HepG2 (cell line): Measurements from ENCODE around the gene ADAMTS18. TPM values are rescaled to one million over a fixed set of nuclear protein-coding genes. Genes with fewer than 3 reads are reported as not detected.

ENCODE experiments used
- ELF3 ChIP-seq: IDR thresholded peaks from 2 replicates; pipeline ENCODE4 v1.6.1; 2016; ENCODE audit warnings: missing genetic modification reagents, missing compliant biosample characterization
- ELF4 ChIP-seq: sonication (generic); formaldehyde crosslinking; IDR thresholded peaks from 2 replicates; pipeline ENCODE4 v1.5.0; 2020; ENCODE audit warnings: missing genetic modification reagents, mild to moderate bottlenecking, moderate library complexity, borderline replicate concordance
- FOXK2 ChIP-seq: fragments of 450-650 bp; IDR thresholded peaks from 2 replicates; pipeline ENCODE4 v1.6.1; 2016
- KDM6A ChIP-seq: IDR thresholded peaks from 2 replicates; pipeline ENCODE4 v1.6.1; 2016; ENCODE audit warnings: low read depth
- POGZ ChIP-seq: sonication (generic); formaldehyde crosslinking; IDR thresholded peaks from 2 replicates; pipeline ENCODE4 v1.4.0; 2020; ENCODE audit warnings: mild to moderate bottlenecking, missing genetic modification reagents
- SMAD9 ChIP-seq: sonication (generic); formaldehyde crosslinking; IDR thresholded peaks from 2 replicates; pipeline ENCODE4 v1.5.1; 2020; ENCODE audit warnings: mild to moderate bottlenecking, missing genetic modification reagents
- SOX13 ChIP-seq, 3 experiments: fragments of 450-650 bp in 1 of 3; sonication (generic) in 1 of 3; formaldehyde crosslinking in 1 of 3; IDR thresholded peaks in 2 of 3; conservative IDR thresholded peaks in 1 of 3; 2 replicates each; pipeline versions ENCODE4 v1.5.0 to v1.6.1; 2016 to 2020; ENCODE audit warnings: antibody characterized with exemption in 1 of 3, mild to moderate bottlenecking in 1 of 3, missing compliant biosample characterization in 1 of 3, missing genetic modification reagents in 1 of 3, moderate library complexity in 1 of 3
- SOX5 ChIP-seq: IDR thresholded peaks from 2 replicates; pipeline ENCODE4 v1.6.1; 2016; ENCODE audit warnings: borderline replicate concordance
- TFDP2 ChIP-seq: sonication (generic); formaldehyde crosslinking; IDR thresholded peaks from 2 replicates; pipeline ENCODE4 v1.4.0; 2020; ENCODE audit warnings: missing genetic modification reagents
- ZBTB40 ChIP-seq, 2 experiments: fragments of 450-650 bp in 1 of 2; sonication (generic) in 1 of 2; formaldehyde crosslinking in 1 of 2; IDR thresholded peaks; 2 replicates each; pipeline versions ENCODE4 v1.6.1 to v1.8.0; 2016 to 2022; ENCODE audit warnings: antibody characterized with exemption in 1 of 2, mild to moderate bottlenecking in 1 of 2, missing genetic modification reagents in 1 of 2
- ZFP82 ChIP-seq: sonication (generic); formaldehyde crosslinking; IDR thresholded peaks from 2 replicates; pipeline ENCODE4 v1.5.1; 2020; ENCODE audit warnings: mild to moderate bottlenecking, missing genetic modification reagents, borderline replicate concordance
- ZNF510 ChIP-seq: sonication (generic); formaldehyde crosslinking; IDR thresholded peaks from 2 replicates; pipeline ENCODE4 v1.4.0; 2020; ENCODE audit warnings: low read depth, mild to moderate bottlenecking, missing genetic modification reagents
- ZNF768 ChIP-seq: sonication (generic); formaldehyde crosslinking; IDR thresholded peaks from 2 replicates; pipeline ENCODE4 v1.4.0; 2020; ENCODE audit warnings: missing genetic modification reagents
- polyA plus RNA-seq, 8 experiments: library from polyadenylated mRNA; depleted of rRNA in 3 of 8; stranded (reverse) in 7 of 8; unstranded in 1 of 8; fragments of >200 nt; fragmentation: Illumina TruSeq in 4 of 8; extraction: Trizol in 4 of 8; gene quantifications; 2 replicates each; pipeline versions ENCODE4 v1.2.1 to v1.2.3, GENCODE V29; 2011 to 2016; ENCODE audit warnings: low read depth in 4 of 8, missing spikeins in 1 of 8, mixed read lengths in 1 of 8; ENCODE audit not compliant: insufficient read depth in 1 of 8
- total RNA-seq, 5 experiments: library from RNA; depleted of rRNA; stranded (reverse); fragments of >200 nt; fragmentation: Illumina TruSeq; extraction: Trizol; gene quantifications; 2 replicates each; pipeline ENCODE4 v1.2.3, GENCODE V29; 2016; ENCODE audit warnings: low read depth in 1 of 5
- TF ChIP-seq, protein P1 (sequence below), 2 experiments: IDR thresholded peaks; 2 replicates each; pipeline ENCODE4 v1.6.1; 2011 to 2012; ENCODE audit warnings: low read length in 2 of 2, borderline replicate concordance in 1 of 2, low read depth in 1 of 2, mild to moderate bottlenecking in 1 of 2, moderate library complexity in 1 of 2
- TF ChIP-seq, protein P2 (sequence below): IDR thresholded peaks from 2 replicates; pipeline ENCODE4 v1.6.1; 2016; ENCODE audit warnings: missing genetic modification reagents, missing compliant biosample characterization

ADAMTS18 gene
- total and polyA plus RNA-seq, 2 of the 13 experiments (the other 11 are each of a cell fraction or from before 2014, with no cell fraction given): 0.01 TPM; not detected in 1

DNA sequence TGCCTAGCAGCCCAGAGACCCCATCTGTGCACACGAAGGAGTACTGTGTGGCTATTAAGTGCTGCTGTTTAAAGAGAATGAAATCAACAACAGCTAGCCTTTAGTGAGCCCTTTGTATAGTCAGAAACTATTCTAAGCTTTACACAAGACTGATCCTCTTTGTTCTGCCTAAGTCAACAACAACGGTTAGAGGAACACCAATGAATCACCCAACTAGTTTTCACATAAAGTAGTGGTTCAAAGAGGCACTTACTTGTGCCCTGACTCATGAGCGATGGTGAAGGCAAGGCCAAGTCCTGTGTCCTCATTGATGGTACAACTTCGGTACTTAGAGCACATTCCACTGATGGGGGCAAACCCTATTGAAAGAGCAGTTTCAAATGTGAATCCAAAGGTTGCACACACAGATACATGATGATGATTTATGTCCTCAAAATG lies 75.8 kb downstream of the ADAMTS18 start (continued):
- no peak for TF ChIP-seq ZBTB40 (IDR thresholded peaks at IDR 0.05)
- TF ChIP-seq ZBTB40 (CRISPR knock-in tag; IDR thresholded peaks at IDR 0.05): peak; percentile 68; the same call in 1 of the 2 replicates
- no peak for TF ChIP-seq ZNF510 (CRISPR knock-in tag)
- TF ChIP-seq ZFP82: peak; percentile 23; the same call in 1 of the 2 replicates
- no peak for TF ChIP-seq ELF4 (CRISPR knock-in tag)
- TF ChIP-seq FOXK2: no peak
- TF ChIP-seq ELF3 (CRISPR knock-in tag): peak; percentile 72; the same call in 1 of the 2 replicates
- TF ChIP-seq KDM6A (CRISPR knock-in tag): peak; percentile 28; the same call in 1 of the 2 replicates
- TF ChIP-seq ZNF768 (CRISPR knock-in tag): no peak; the same call in 1 of the 2 replicates
- TF ChIP-seq SOX13 (IDR thresholded peaks at IDR 0.05): peak; percentile 90
- peak in 1 of 2 experiments; percentile 98; a peak in 2 of 4 replicates for TF ChIP-seq SOX13 (CRISPR knock-in tag; conservative IDR thresholded peaks at IDR 0.05 in 1 of 2, IDR thresholded peaks at IDR 0.05 in 1 of 2)
- no peak for TF ChIP-seq SMAD9 (CRISPR knock-in tag)
- TF ChIP-seq SOX5 (CRISPR knock-in tag): peak; percentile 98
- TF ChIP-seq, protein P1, sequence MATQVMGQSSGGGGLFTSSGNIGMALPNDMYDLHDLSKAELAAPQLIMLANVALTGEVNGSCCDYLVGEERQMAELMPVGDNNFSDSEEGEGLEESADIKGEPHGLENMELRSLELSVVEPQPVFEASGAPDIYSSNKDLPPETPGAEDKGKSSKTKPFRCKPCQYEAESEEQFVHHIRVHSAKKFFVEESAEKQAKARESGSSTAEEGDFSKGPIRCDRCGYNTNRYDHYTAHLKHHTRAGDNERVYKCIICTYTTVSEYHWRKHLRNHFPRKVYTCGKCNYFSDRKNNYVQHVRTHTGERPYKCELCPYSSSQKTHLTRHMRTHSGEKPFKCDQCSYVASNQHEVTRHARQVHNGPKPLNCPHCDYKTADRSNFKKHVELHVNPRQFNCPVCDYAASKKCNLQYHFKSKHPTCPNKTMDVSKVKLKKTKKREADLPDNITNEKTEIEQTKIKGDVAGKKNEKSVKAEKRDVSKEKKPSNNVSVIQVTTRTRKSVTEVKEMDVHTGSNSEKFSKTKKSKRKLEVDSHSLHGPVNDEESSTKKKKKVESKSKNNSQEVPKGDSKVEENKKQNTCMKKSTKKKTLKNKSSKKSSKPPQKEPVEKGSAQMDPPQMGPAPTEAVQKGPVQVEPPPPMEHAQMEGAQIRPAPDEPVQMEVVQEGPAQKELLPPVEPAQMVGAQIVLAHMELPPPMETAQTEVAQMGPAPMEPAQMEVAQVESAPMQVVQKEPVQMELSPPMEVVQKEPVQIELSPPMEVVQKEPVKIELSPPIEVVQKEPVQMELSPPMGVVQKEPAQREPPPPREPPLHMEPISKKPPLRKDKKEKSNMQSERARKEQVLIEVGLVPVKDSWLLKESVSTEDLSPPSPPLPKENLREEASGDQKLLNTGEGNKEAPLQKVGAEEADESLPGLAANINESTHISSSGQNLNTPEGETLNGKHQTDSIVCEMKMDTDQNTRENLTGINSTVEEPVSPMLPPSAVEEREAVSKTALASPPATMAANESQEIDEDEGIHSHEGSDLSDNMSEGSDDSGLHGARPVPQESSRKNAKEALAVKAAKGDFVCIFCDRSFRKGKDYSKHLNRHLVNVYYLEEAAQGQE (IDR thresholded peaks at IDR 0.05; ENCODE audit: borderline replicate concordance in 1 of 2, low read depth in 1 of 2, low read length in 2 of 2): peak in 1 of 2 experiments; percentile 49; a peak in 1 of 4 replicates
- no peak for TF ChIP-seq POGZ
- no peak for TF ChIP-seq TFDP2
- TF ChIP-seq, protein P2, sequence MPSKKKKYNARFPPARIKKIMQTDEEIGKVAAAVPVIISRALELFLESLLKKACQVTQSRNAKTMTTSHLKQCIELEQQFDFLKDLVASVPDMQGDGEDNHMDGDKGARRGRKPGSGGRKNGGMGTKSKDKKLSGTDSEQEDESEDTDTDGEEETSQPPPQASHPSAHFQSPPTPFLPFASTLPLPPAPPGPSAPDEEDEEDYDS (CRISPR knock-in tag): peak; percentile 26; the same call in 1 of the 2 replicates
